OCI-LY7 (cell line): ENCODE data around the gene CCDC182.

Experiments used
- EZH2phosphoT487 ChIP-seq: fragments of 200-600 bp; sonication (generic); IDR thresholded peaks from 2 replicates; pipeline ENCODE4 v1.6.1; 2018; ENCODE audit warnings: low read depth, borderline replicate concordance, mild to moderate bottlenecking, mixed run types, antibody characterized with exemption, low read length, moderate library complexity, mixed read lengths
- TF ChIP-seq, protein P1 (sequence below): fragments of 200-600 bp; sonication (generic); conservative IDR thresholded peaks from 2 replicates; pipeline ENCODE4 v1.5.1; 2014; ENCODE audit warnings: mild to moderate bottlenecking, antibody characterized with exemption, low read length, moderate library complexity, mixed read lengths

GRCh38 chr17:57703273-57703672 lies 41.8 kb downstream of the CCDC182 start:
- TF ChIP-seq, protein P1, sequence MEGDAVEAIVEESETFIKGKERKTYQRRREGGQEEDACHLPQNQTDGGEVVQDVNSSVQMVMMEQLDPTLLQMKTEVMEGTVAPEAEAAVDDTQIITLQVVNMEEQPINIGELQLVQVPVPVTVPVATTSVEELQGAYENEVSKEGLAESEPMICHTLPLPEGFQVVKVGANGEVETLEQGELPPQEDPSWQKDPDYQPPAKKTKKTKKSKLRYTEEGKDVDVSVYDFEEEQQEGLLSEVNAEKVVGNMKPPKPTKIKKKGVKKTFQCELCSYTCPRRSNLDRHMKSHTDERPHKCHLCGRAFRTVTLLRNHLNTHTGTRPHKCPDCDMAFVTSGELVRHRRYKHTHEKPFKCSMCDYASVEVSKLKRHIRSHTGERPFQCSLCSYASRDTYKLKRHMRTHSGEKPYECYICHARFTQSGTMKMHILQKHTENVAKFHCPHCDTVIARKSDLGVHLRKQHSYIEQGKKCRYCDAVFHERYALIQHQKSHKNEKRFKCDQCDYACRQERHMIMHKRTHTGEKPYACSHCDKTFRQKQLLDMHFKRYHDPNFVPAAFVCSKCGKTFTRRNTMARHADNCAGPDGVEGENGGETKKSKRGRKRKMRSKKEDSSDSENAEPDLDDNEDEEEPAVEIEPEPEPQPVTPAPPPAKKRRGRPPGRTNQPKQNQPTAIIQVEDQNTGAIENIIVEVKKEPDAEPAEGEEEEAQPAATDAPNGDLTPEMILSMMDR, result no peak
- no peak for TF ChIP-seq EZH2phosphoT487
